Tibial artery (tissue), 4 donors: ENCODE results near the gene MMEL1.

Experiments used
- DNase-seq, 2 donors: peaks; one replicate each; pipeline ENCODE4 v3.0.0-alpha.2; 2019
- H3K27ac ChIP-seq, 2 donors: fragments of 200-600 bp; sonication (generic) in 1 of 2; 1 replicate in 1 of 2; 2 replicates in 1 of 2; pipeline ENCODE4 v1.5.1; 2018 to 2019; ENCODE audit warnings: mild to moderate bottlenecking in 1 of 2
- H3K27me3 ChIP-seq, 2 donors: fragments of 200-600 bp; sonication (generic) in 1 of 2; one replicate each; pipeline versions ENCODE4 v1.5.1 to v1.6.0; 2016 to 2019
- H3K36me3 ChIP-seq, 3 donors: fragments of 200-600 bp; sonication (generic) in 2 of 3; one replicate each; pipeline ENCODE4 v1.5.1; 2016 to 2019; ENCODE audit warnings: mild to moderate bottlenecking in 2 of 3
- H3K4me1 ChIP-seq, 4 donors: fragments of 200-600 bp; sonication (generic) in 2 of 4; 1 replicate in 3 of 4; 2 replicates in 1 of 4; pipeline ENCODE4 v1.5.1; 2016 to 2019
- H3K4me3 ChIP-seq, 2 donors: fragments of 200-600 bp; sonication (generic) in 1 of 2; 1 replicate in 1 of 2; 2 replicates in 1 of 2; pipeline ENCODE4 v1.5.1; 2018 to 2019; ENCODE audit warnings: mild to moderate bottlenecking in 2 of 2
- H3K9me3 ChIP-seq, 3 donors: fragments of 200-600 bp; sonication (generic) in 1 of 3; one replicate each; pipeline ENCODE4 v1.5.1; 2016 to 2019
- CTCF ChIP-seq, 2 experiments: fragments of 200-600 bp in 1 of 2; fragments of 450-650 bp in 1 of 2; IDR thresholded peaks; one replicate each; pipeline ENCODE4 v1.5.1; 2017 to 2019; ENCODE audit warnings: antibody characterized with exemption in 2 of 2, mild to moderate bottlenecking in 1 of 2, moderate library complexity in 1 of 2
- intact Hi-C: fragments of 100-400 bp; cut with DNase I; formaldehyde crosslinking; loops from one replicate; pipeline ENCODE4 v1.15.0; 2023; ENCODE audit warnings: low total_unique reads

Gene MMEL1

GRCh38 chr1:2606396-2606880 is 26.4 kb downstream of the MMEL1 start:
- DNase-seq: peak in 1 of 2 donors; percentile 63
- no peak for TF ChIP-seq CTCF (IDR thresholded peaks at IDR 0.05)
- Histone ChIP-seq H3K27me3 (peaks cover 0 to 83% of the 10 kb centered on the region in 2 donors), H3K9me3 (no peaks in the 10 kb centered on the region), H3K27ac (no peak overlapping the region), H3K4me1 (peaks cover 0 to 6% (median 2%) of the 10 kb centered on the region in 4 donors), H3K4me3 (no peak overlapping the region), H3K36me3 (no peaks in the 10 kb centered on the region)
- intact Hi-C loops: no loop called here

GRCh38 chr1:2605509-2606395 is 27.1 kb downstream of the MMEL1 start:
- H3K27me3 ChIP-seq: peaks cover 0 to 76% of the 10 kb centered on the region in 2 donors
- DNase-seq: peak in 1 of 2 donors; percentile 61
- no peaks in the 10 kb centered on the region for H3K36me3 ChIP-seq
- H3K9me3 ChIP-seq: no peaks in the 10 kb centered on the region
- H3K4me1 ChIP-seq: peaks cover 0 to under 1% (median 0%) of the 10 kb centered on the region in 4 donors
- intact Hi-C loops: no loop called here
- no peak overlapping the region for H3K4me3 ChIP-seq
- H3K27ac ChIP-seq: no peak overlapping the region
- no peak for TF ChIP-seq CTCF (IDR thresholded peaks at IDR 0.05)

GRCh38 chr1:2604844-2605508 is 27.8 kb downstream of the MMEL1 start:
- intact Hi-C loops: no loop called here
- no peak for DNase-seq

GRCh38 chr1:2604156-2604843 is 28.5 kb downstream of the MMEL1 start:
- Histone ChIP-seq H3K9me3 (peaks cover 0 to 1% (median 0%) of the 10 kb centered on the region in 3 donors), H3K27ac (no peak overlapping the region), H3K27me3 (peaks cover 0 to 62% of the 10 kb centered on the region in 2 donors), H3K36me3 (no peaks in the 10 kb centered on the region), H3K4me3 (no peak overlapping the region), H3K4me1 (no peaks in the 10 kb centered on the region)
- intact Hi-C loops: no loop called here
- no peak for TF ChIP-seq CTCF (IDR thresholded peaks at IDR 0.05)
- no peak for DNase-seq

More at GRCh38 chr1:2604844-2605508, 27.8 kb downstream of the MMEL1 start:
- no peak for TF ChIP-seq CTCF (IDR thresholded peaks at IDR 0.05)
- Histone ChIP-seq H3K9me3 (no peaks in the 10 kb centered on the region), H3K4me1 (no peaks in the 10 kb centered on the region), H3K27ac (no peak overlapping the region), H3K36me3 (no peaks in the 10 kb centered on the region), H3K27me3 (peaks cover 0 to 69% of the 10 kb centered on the region in 2 donors), H3K4me3 (no peak overlapping the region)

GRCh38 chr1:2603521-2604155 is 29.2 kb downstream of the MMEL1 start:
- intact Hi-C loops: no loop called here

More at GRCh38 chr1:2603521-2604155, 29.2 kb downstream of the MMEL1 start:
- DNase-seq: no peak
- H3K36me3 ChIP-seq: no peaks in the 10 kb centered on the region
- no peak overlapping the region for H3K27ac ChIP-seq
- no peak for TF ChIP-seq CTCF (IDR thresholded peaks at IDR 0.05)
- peaks cover 0 to 8% (median 2%) of the 10 kb centered on the region in 3 donors for H3K9me3 ChIP-seq
- H3K4me3 ChIP-seq: no peak overlapping the region
- no peaks in the 10 kb centered on the region for H3K4me1 ChIP-seq
- peaks cover 0 to 58% of the 10 kb centered on the region in 2 donors for H3K27me3 ChIP-seq
